ENCODE data around the gene SMIM10L2A.

Gene SMIM10L2A

GRCh38 chrX:135432881-135433521, 11.3 kb downstream of the SMIM10L2A start:
- Histone ChIP-seq H3K27me3 (ENCODE audit: control insufficient read depth in 5 of 5, insufficient read depth in 4 of 5, low read length in 5 of 5) (peaks cover 0 to 35% (median 13%) of the 10 kb centered on the region in 5 donors), H3K36me3 (ENCODE audit: control insufficient read depth in 5 of 5, insufficient read depth in 5 of 5, low read length in 5 of 5) (no peaks in the 10 kb centered on the region), H3K27ac (ENCODE audit: low read depth, low read length) (no peak overlapping the region), H3K4me3 (ENCODE audit: low read depth in 1 of 5, low read length in 5 of 5) (no peak overlapping the region), H3K9me3 (ENCODE audit: control insufficient read depth in 5 of 5, low read length in 5 of 5) (peaks cover 0 to 2% (median 0%) of the 10 kb centered on the region in 5 donors), H3K4me1 (ENCODE audit: control insufficient read depth in 5 of 5, insufficient read depth in 5 of 5, low read length in 5 of 5) (no peaks in the 10 kb centered on the region), H3K9ac (ENCODE audit: low read length in 5 of 5) (no peak overlapping the region)

- Histone ChIP-seq H3K9ac (ENCODE audit: low read length in 5 of 5) (no peak overlapping the region), H3K4me1 (ENCODE audit: control insufficient read depth in 5 of 5, insufficient read depth in 5 of 5, low read length in 5 of 5) (no peaks in the 10 kb centered on the region), H3K4me3 (ENCODE audit: low read depth in 1 of 5, low read length in 5 of 5) (no peak overlapping the region), H3K9me3 (ENCODE audit: control insufficient read depth in 5 of 5, low read length in 5 of 5) (peaks cover 0 to 2% (median 0%) of the 10 kb centered on the region in 5 donors), H3K36me3 (ENCODE audit: control insufficient read depth in 5 of 5, insufficient read depth in 5 of 5, low read length in 5 of 5) (no peaks in the 10 kb centered on the region), H3K27ac (ENCODE audit: low read depth, low read length) (no peak overlapping the region), H3K27me3 (ENCODE audit: control insufficient read depth in 5 of 5, insufficient read depth in 4 of 5, low read length in 5 of 5) (peaks cover 0 to 35% (median 13%) of the 10 kb centered on the region in 5 donors)
These were observed 11.9 kb downstream of the SMIM10L2A start for GRCh38 chrX:135433531-135434257.

- H3K4me1 ChIP-seq (ENCODE audit: control insufficient read depth in 5 of 5, insufficient read depth in 5 of 5, low read length in 5 of 5): no peaks in the 10 kb centered on the region
- H3K27ac ChIP-seq (ENCODE audit: low read depth, low read length): no peak overlapping the region
- H3K27me3 ChIP-seq (ENCODE audit: control insufficient read depth in 5 of 5, insufficient read depth in 4 of 5, low read length in 5 of 5): peaks cover 0 to 33% (median 13%) of the 10 kb centered on the region in 5 donors
- no peak overlapping the region for H3K4me3 ChIP-seq (ENCODE audit: low read depth in 1 of 5, low read length in 5 of 5)
- peaks cover 0 to 2% (median 0%) of the 10 kb centered on the region in 5 donors for H3K9me3 ChIP-seq (ENCODE audit: control insufficient read depth in 5 of 5, low read length in 5 of 5)
- H3K9ac ChIP-seq (ENCODE audit: low read length in 5 of 5): no peak overlapping the region
- H3K36me3 ChIP-seq (ENCODE audit: control insufficient read depth in 5 of 5, insufficient read depth in 5 of 5, low read length in 5 of 5): no peaks in the 10 kb centered on the region
These were observed 12.8 kb downstream of the SMIM10L2A start for GRCh38 chrX:135434258-135435138.

- Histone ChIP-seq H3K36me3 (ENCODE audit: control insufficient read depth in 5 of 5, insufficient read depth in 5 of 5, low read length in 5 of 5) (no peaks in the 10 kb centered on the region), H3K9ac (ENCODE audit: low read length in 5 of 5) (no peak overlapping the region), H3K27me3 (ENCODE audit: control insufficient read depth in 5 of 5, insufficient read depth in 4 of 5, low read length in 5 of 5) (peaks cover 0 to 31% (median 13%) of the 10 kb centered on the region in 5 donors), H3K4me1 (ENCODE audit: control insufficient read depth in 5 of 5, insufficient read depth in 5 of 5, low read length in 5 of 5) (no peaks in the 10 kb centered on the region), H3K4me3 (ENCODE audit: low read depth in 1 of 5, low read length in 5 of 5) (no peak overlapping the region), H3K9me3 (ENCODE audit: control insufficient read depth in 5 of 5, low read length in 5 of 5) (peaks cover 0 to 2% (median 0%) of the 10 kb centered on the region in 5 donors), H3K27ac (ENCODE audit: low read depth, low read length) (no peak overlapping the region)
These were observed 13.6 kb downstream of the SMIM10L2A start for GRCh38 chrX:135435139-135435922.

- Histone ChIP-seq H3K9me3 (ENCODE audit: control insufficient read depth in 5 of 5, low read length in 5 of 5) (peaks cover 0 to 2% (median 0%) of the 10 kb centered on the region in 5 donors), H3K9ac (ENCODE audit: low read length in 5 of 5) (no peak overlapping the region), H3K36me3 (ENCODE audit: control insufficient read depth in 5 of 5, insufficient read depth in 5 of 5, low read length in 5 of 5) (no peaks in the 10 kb centered on the region), H3K27me3 (ENCODE audit: control insufficient read depth in 5 of 5, insufficient read depth in 4 of 5, low read length in 5 of 5) (peaks cover 0 to 31% (median 13%) of the 10 kb centered on the region in 5 donors), H3K4me3 (ENCODE audit: low read depth in 1 of 5, low read length in 5 of 5) (no peak overlapping the region), H3K4me1 (ENCODE audit: control insufficient read depth in 5 of 5, insufficient read depth in 5 of 5, low read length in 5 of 5) (no peaks in the 10 kb centered on the region), H3K27ac (ENCODE audit: low read depth, low read length) (no peak overlapping the region)
These were observed 14.2 kb downstream of the SMIM10L2A start for GRCh38 chrX:135435933-135436332.

GRCh38 chrX:135436456-135436855, 14.7 kb downstream of the SMIM10L2A start:
- Histone ChIP-seq H3K27me3 (ENCODE audit: control insufficient read depth in 5 of 5, insufficient read depth in 4 of 5, low read length in 5 of 5) (peaks cover 0 to 31% (median 13%) of the 10 kb centered on the region in 5 donors), H3K27ac (ENCODE audit: low read depth, low read length) (no peak overlapping the region), H3K4me1 (ENCODE audit: control insufficient read depth in 5 of 5, insufficient read depth in 5 of 5, low read length in 5 of 5) (no peaks in the 10 kb centered on the region), H3K9me3 (ENCODE audit: control insufficient read depth in 5 of 5, low read length in 5 of 5) (peaks cover 0 to 2% (median 0%) of the 10 kb centered on the region in 5 donors), H3K4me3 (ENCODE audit: low read depth in 1 of 5, low read length in 5 of 5) (no peak overlapping the region), H3K9ac (ENCODE audit: low read length in 5 of 5) (no peak overlapping the region), H3K36me3 (ENCODE audit: control insufficient read depth in 5 of 5, insufficient read depth in 5 of 5, low read length in 5 of 5) (no peaks in the 10 kb centered on the region)

GRCh38 chrX:135436966-135437866, 15.5 kb downstream of the SMIM10L2A start:
- Histone ChIP-seq H3K27me3 (ENCODE audit: control insufficient read depth in 5 of 5, insufficient read depth in 4 of 5, low read length in 5 of 5) (peaks cover 0 to 31% (median 13%) of the 10 kb centered on the region in 5 donors), H3K27ac (ENCODE audit: low read depth, low read length) (no peak overlapping the region), H3K4me3 (ENCODE audit: low read depth in 1 of 5, low read length in 5 of 5) (no peak overlapping the region), H3K36me3 (ENCODE audit: control insufficient read depth in 5 of 5, insufficient read depth in 5 of 5, low read length in 5 of 5) (no peaks in the 10 kb centered on the region), H3K9me3 (ENCODE audit: control insufficient read depth in 5 of 5, low read length in 5 of 5) (peaks cover 0 to 2% (median 0%) of the 10 kb centered on the region in 5 donors), H3K9ac (ENCODE audit: low read length in 5 of 5) (no peak overlapping the region), H3K4me1 (ENCODE audit: control insufficient read depth in 5 of 5, insufficient read depth in 5 of 5, low read length in 5 of 5) (no peaks in the 10 kb centered on the region)

- Histone ChIP-seq H3K9ac (ENCODE audit: low read length in 5 of 5) (no peak overlapping the region), H3K36me3 (ENCODE audit: control insufficient read depth in 5 of 5, insufficient read depth in 5 of 5, low read length in 5 of 5) (no peaks in the 10 kb centered on the region), H3K27ac (ENCODE audit: low read depth, low read length) (no peak overlapping the region), H3K4me1 (ENCODE audit: control insufficient read depth in 5 of 5, insufficient read depth in 5 of 5, low read length in 5 of 5) (no peaks in the 10 kb centered on the region), H3K4me3 (ENCODE audit: low read depth in 1 of 5, low read length in 5 of 5) (no peak overlapping the region), H3K27me3 (ENCODE audit: control insufficient read depth in 5 of 5, insufficient read depth in 4 of 5, low read length in 5 of 5) (peaks cover 0 to 28% (median 13%) of the 10 kb centered on the region in 5 donors), H3K9me3 (ENCODE audit: control insufficient read depth in 5 of 5, low read length in 5 of 5) (no peaks in the 10 kb centered on the region)
These were observed 16.4 kb downstream of the SMIM10L2A start for GRCh38 chrX:135437867-135438733.
